ENCODE measurements around the gene ARHGAP6.

GRCh38 chrX:11265352-11265751, 400.4 kb downstream of the ARHGAP6 start:
- TF ChIP-seq CTCF (IDR thresholded peaks at IDR 0.05; ENCODE audit: insufficient read depth, low read length) (no peak), SPI1 (IDR thresholded peaks at IDR 0.05; ENCODE audit: borderline replicate concordance, low read depth) (no peak), POLR2AphosphoS5 (IDR thresholded peaks at IDR 0.05; ENCODE audit: low read depth) (no peak)

Measured in HL-60 (cell line).